Adipocyte (in vitro differentiated cells): ENCODE results near the gene SIK3.
A peak's percentile ranks its signal among the peaks of the same experiment; 100 is the strongest.

Experiments used
- DNase-seq: peaks from one replicate; pipeline ENCODE4 v3.0.0-alpha.2; 2015; ENCODE audit warnings: low read depth
- H3K27me3 ChIP-seq: replicated peaks from 2 replicates; pipeline ENCODE4 v1.7.0; 2013; ENCODE audit warnings: mild to moderate bottlenecking, low read length, moderate library complexity; ENCODE audit not compliant: control insufficient read depth, insufficient read depth
- H3K36me3 ChIP-seq: 2 replicates; pipeline ENCODE4 v1.7.0; 2013; ENCODE audit warnings: low read length, mild to moderate bottlenecking, moderate library complexity; ENCODE audit not compliant: control insufficient read depth, insufficient read depth, severe bottlenecking
- H3K4me1 ChIP-seq: 2 replicates; pipeline ENCODE4 v1.7.0; 2013; ENCODE audit warnings: mild to moderate bottlenecking, low read length, moderate library complexity; ENCODE audit not compliant: control insufficient read depth, insufficient read depth
- H3K4me3 ChIP-seq: 2 replicates; pipeline ENCODE4 v1.7.0; 2013; ENCODE audit warnings: mild to moderate bottlenecking, low read length, moderate library complexity
- H3K9ac ChIP-seq: 2 replicates; pipeline ENCODE4 v1.7.0; 2013; ENCODE audit warnings: mild to moderate bottlenecking, low read length, moderate library complexity
- H3K9me3 ChIP-seq: 2 replicates; pipeline ENCODE4 v1.7.0; 2013; ENCODE audit warnings: mild to moderate bottlenecking, low read length, moderate library complexity; ENCODE audit not compliant: control insufficient read depth

SIK3 gene

GRCh38 chr11:116955949-116956348, 142.3 kb downstream of the SIK3 start:
- Histone ChIP-seq H3K4me3 (no peak overlapping the region), H3K27me3 (no peaks in the 10 kb centered on the region), H3K4me1 (peaks cover 6% of the 10 kb centered on the region), H3K9me3 (no peaks in the 10 kb centered on the region), H3K36me3 (peaks cover 31% of the 10 kb centered on the region), H3K9ac (no peak overlapping the region)
- peak; percentile 15 for DNase-seq

GRCh38 chr11:116955548-116955947, 142.7 kb downstream of the SIK3 start:
- Histone ChIP-seq H3K4me3 (no peak overlapping the region), H3K9ac (no peak overlapping the region), H3K4me1 (peaks cover 2% of the 10 kb centered on the region), H3K27me3 (no peaks in the 10 kb centered on the region), H3K9me3 (no peaks in the 10 kb centered on the region), H3K36me3 (peaks cover 35% of the 10 kb centered on the region)
- DNase-seq: no peak

GRCh38 chr11:116953530-116954285, 144.5 kb downstream of the SIK3 start:
- Histone ChIP-seq H3K4me3 (no peak overlapping the region), H3K36me3 (peaks cover 53% of the 10 kb centered on the region), H3K4me1 (no peaks in the 10 kb centered on the region), H3K27me3 (no peaks in the 10 kb centered on the region), H3K9ac (no peak overlapping the region), H3K9me3 (no peaks in the 10 kb centered on the region)
- no peak for DNase-seq

GRCh38 chr11:116951762-116952161, 146.5 kb downstream of the SIK3 start:
- Histone ChIP-seq H3K4me1 (no peaks in the 10 kb centered on the region), H3K27me3 (no peaks in the 10 kb centered on the region), H3K4me3 (no peak overlapping the region), H3K36me3 (peaks cover 52% of the 10 kb centered on the region), H3K9ac (no peak overlapping the region), H3K9me3 (no peaks in the 10 kb centered on the region)
- no peak for DNase-seq

GRCh38 chr11:116950210-116950609, 148.0 kb downstream of the SIK3 start:
- no peak for DNase-seq
- no peak overlapping the region for H3K4me3 ChIP-seq
- no peaks in the 10 kb centered on the region for H3K9me3 ChIP-seq
- H3K27me3 ChIP-seq: no peaks in the 10 kb centered on the region
- H3K36me3 ChIP-seq: peaks cover 38% of the 10 kb centered on the region
- no peaks in the 10 kb centered on the region for H3K4me1 ChIP-seq
- no peak overlapping the region for H3K9ac ChIP-seq

- no peak overlapping the region for H3K9ac ChIP-seq
- no peak overlapping the region for H3K4me3 ChIP-seq
- H3K4me1 ChIP-seq: no peaks in the 10 kb centered on the region
- no peaks in the 10 kb centered on the region for H3K9me3 ChIP-seq
- no peak for DNase-seq
- peaks cover 39% of the 10 kb centered on the region for H3K36me3 ChIP-seq
- no peaks in the 10 kb centered on the region for H3K27me3 ChIP-seq
Observed at GRCh38 chr11:116948391-116948790, 149.8 kb downstream of the SIK3 start.

GRCh38 chr11:116946414-116946813, 151.8 kb downstream of the SIK3 start:
- Histone ChIP-seq H3K27me3 (no peaks in the 10 kb centered on the region), H3K4me3 (no peak overlapping the region), H3K9ac (no peak overlapping the region), H3K4me1 (no peaks in the 10 kb centered on the region), H3K36me3 (peaks cover 36% of the 10 kb centered on the region), H3K9me3 (no peaks in the 10 kb centered on the region)
- peak; percentile 22 for DNase-seq

GRCh38 chr11:116939499-116939898, 158.7 kb downstream of the SIK3 start:
- Histone ChIP-seq H3K9me3 (no peaks in the 10 kb centered on the region), H3K27me3 (no peaks in the 10 kb centered on the region), H3K4me1 (peaks cover 5% of the 10 kb centered on the region), H3K4me3 (no peak overlapping the region), H3K36me3 (peaks cover 19% of the 10 kb centered on the region), H3K9ac (no peak overlapping the region)
- no peak for DNase-seq

- Histone ChIP-seq H3K4me1 (peaks cover 5% of the 10 kb centered on the region), H3K9me3 (no peaks in the 10 kb centered on the region), H3K36me3 (peaks cover 11% of the 10 kb centered on the region), H3K27me3 (no peaks in the 10 kb centered on the region), H3K4me3 (no peak overlapping the region), H3K9ac (no peak overlapping the region)
- DNase-seq: no peak
Observed at GRCh38 chr11:116938471-116939070, 159.7 kb downstream of the SIK3 start.

GRCh38 chr11:116936754-116937446, 161.3 kb downstream of the SIK3 start:
- Histone ChIP-seq H3K27me3 (no peaks in the 10 kb centered on the region), H3K4me1 (peaks cover 5% of the 10 kb centered on the region), H3K4me3 (no peak overlapping the region), H3K9ac (no peak overlapping the region), H3K36me3 (peaks cover 7% of the 10 kb centered on the region), H3K9me3 (no peaks in the 10 kb centered on the region)
- DNase-seq: no peak

- H3K36me3 ChIP-seq: peaks cover 7% of the 10 kb centered on the region
- H3K9me3 ChIP-seq: no peaks in the 10 kb centered on the region
- no peak overlapping the region for H3K4me3 ChIP-seq
- H3K9ac ChIP-seq: no peak overlapping the region
- DNase-seq: no peak
- no peaks in the 10 kb centered on the region for H3K27me3 ChIP-seq
- peaks cover 14% of the 10 kb centered on the region for H3K4me1 ChIP-seq
Observed at GRCh38 chr11:116935514-116935913, 162.7 kb downstream of the SIK3 start.
